ENCODE measurements around the gene CCDC194. TPM values are rescaled to one million over a fixed set of nuclear protein-coding genes. Genes with fewer than 3 reads are reported as not detected.

Gene CCDC194
- total RNA-seq, 1 donor from 2014 or later: not detected

- H3K36me3 Mint-ChIP-seq (ENCODE audit: low read depth): no peaks in the 10 kb centered on the region
- no peak overlapping the region for H3K27ac Mint-ChIP-seq (ENCODE audit: unreplicated experiment)
- peaks cover 32% of the 10 kb centered on the region for H3K27me3 Mint-ChIP-seq (ENCODE audit: low read depth)
- no peak for DNase-seq (ENCODE audit: low read depth, low spot score)
- no peaks in the 10 kb centered on the region for H3K9me3 Mint-ChIP-seq
- H3K4me3 Mint-ChIP-seq: no peak overlapping the region
- no peak for TF ChIP-seq CTCF (conservative IDR thresholded peaks at IDR 0.05)
- H3K4me1 Mint-ChIP-seq: peaks cover 21% of the 10 kb centered on the region
Measured at GRCh38 chr19:17414097-17414496, 20.1 kb upstream of the CCDC194 start.

GRCh38 chr19:17411801-17412200 is 17.8 kb upstream of the CCDC194 start:
- TF ChIP-seq CTCF (conservative IDR thresholded peaks at IDR 0.05): no peak
- no peaks in the 10 kb centered on the region for H3K9me3 Mint-ChIP-seq
- peaks cover 26% of the 10 kb centered on the region for H3K27me3 Mint-ChIP-seq (ENCODE audit: low read depth)
- no peak overlapping the region for H3K4me3 Mint-ChIP-seq
- no peak overlapping the region for H3K27ac Mint-ChIP-seq (ENCODE audit: unreplicated experiment)
- no peaks in the 10 kb centered on the region for H3K36me3 Mint-ChIP-seq (ENCODE audit: low read depth)
- DNase-seq (ENCODE audit: low read depth, low spot score): no peak
- peaks cover 28% of the 10 kb centered on the region for H3K4me1 Mint-ChIP-seq

- peaks cover 13% of the 10 kb centered on the region for H3K27me3 Mint-ChIP-seq (ENCODE audit: low read depth)
- H3K9me3 Mint-ChIP-seq: no peaks in the 10 kb centered on the region
- no peak for TF ChIP-seq CTCF (conservative IDR thresholded peaks at IDR 0.05)
- DNase-seq (ENCODE audit: low read depth, low spot score): no peak
- no peaks in the 10 kb centered on the region for H3K36me3 Mint-ChIP-seq (ENCODE audit: low read depth)
- H3K4me3 Mint-ChIP-seq: no peak overlapping the region
- peaks cover 27% of the 10 kb centered on the region for H3K4me1 Mint-ChIP-seq
- no peak overlapping the region for H3K27ac Mint-ChIP-seq (ENCODE audit: unreplicated experiment)
Measured at GRCh38 chr19:17409990-17410389, 16.0 kb upstream of the CCDC194 start.

- H3K4me3 Mint-ChIP-seq: peak overlapping the region; percentile 4
- DNase-seq (ENCODE audit: low read depth, low spot score): no peak
- no peak for TF ChIP-seq CTCF (conservative IDR thresholded peaks at IDR 0.05)
- no peak overlapping the region for H3K27ac Mint-ChIP-seq (ENCODE audit: unreplicated experiment)
- H3K27me3 Mint-ChIP-seq (ENCODE audit: low read depth): no peaks in the 10 kb centered on the region
- no peaks in the 10 kb centered on the region for H3K36me3 Mint-ChIP-seq (ENCODE audit: low read depth)
- peaks cover 26% of the 10 kb centered on the region for H3K4me1 Mint-ChIP-seq
- no peaks in the 10 kb centered on the region for H3K9me3 Mint-ChIP-seq
Measured at GRCh38 chr19:17406887-17407196, 12.8 kb upstream of the CCDC194 start.

- DNase-seq (ENCODE audit: low read depth, low spot score): no peak
- H3K27ac Mint-ChIP-seq (ENCODE audit: unreplicated experiment): no peak overlapping the region
- TF ChIP-seq CTCF (conservative IDR thresholded peaks at IDR 0.05): no peak
- H3K4me1 Mint-ChIP-seq: peaks cover 26% of the 10 kb centered on the region
- no peaks in the 10 kb centered on the region for H3K27me3 Mint-ChIP-seq (ENCODE audit: low read depth)
- H3K36me3 Mint-ChIP-seq (ENCODE audit: low read depth): no peaks in the 10 kb centered on the region
- H3K9me3 Mint-ChIP-seq: no peaks in the 10 kb centered on the region
- no peak overlapping the region for H3K4me3 Mint-ChIP-seq
Measured at GRCh38 chr19:17406046-17406886, 12.3 kb upstream of the CCDC194 start.
